Transverse colon (tissue), 4 donors: ENCODE data around the gene ZNF549. TPM values are rescaled to one million over a fixed set of nuclear protein-coding genes. Genes with fewer than 3 reads are reported as not detected.
"Not testable (repeated sequence)": the region's sequence is repeated elsewhere in the genome, so short reads cannot be mapped to it uniquely, and the experiment has no call there.

Experiments used
- DNase-seq: peaks from one replicate; pipeline ENCODE4 v3.0.0-alpha.2; 2019
- H3K27ac ChIP-seq, 4 donors: fragments of 200-600 bp; sonication (generic); 2 replicates each; pipeline ENCODE4 v1.5.1; 2016 to 2018; ENCODE audit warnings: inconsistent platforms in 4 of 4
- H3K27me3 ChIP-seq: fragments of 200-600 bp; sonication (generic); 2 replicates; pipeline ENCODE4 v1.5.1; 2017; ENCODE audit warnings: inconsistent platforms
- H3K36me3 ChIP-seq, 4 donors: fragments of 200-600 bp; sonication (generic); 2 replicates each; pipeline ENCODE4 v1.5.1; 2017 to 2019; ENCODE audit warnings: inconsistent platforms in 4 of 4
- H3K4me1 ChIP-seq, 4 donors: fragments of 200-600 bp; sonication (generic); 2 replicates each; pipeline ENCODE4 v1.5.1; 2017 to 2020; ENCODE audit warnings: inconsistent platforms in 4 of 4
- H3K4me3 ChIP-seq, 4 donors: fragments of 200-600 bp; sonication (generic); 1 replicate in 1 of 4; 2 replicates in 3 of 4; pipeline versions ENCODE4 v1.5.1 to v1.6.1; 2017 to 2019; ENCODE audit warnings: inconsistent platforms in 4 of 4
- H3K9me3 ChIP-seq, 2 donors: fragments of 200-600 bp; sonication (generic); 2 replicates each; pipeline ENCODE4 v1.5.1; 2017 to 2019; ENCODE audit warnings: inconsistent platforms in 2 of 2
- EP300 ChIP-seq: sonication (generic); formaldehyde crosslinking; IDR thresholded peaks from one replicate; pipeline ENCODE4 v1.6.1; 2017; ENCODE audit warnings: antibody characterized with exemption, low read depth
- POLR2A ChIP-seq: fragments of 450-650 bp; IDR thresholded peaks from one replicate; pipeline ENCODE4 v1.6.1; 2016; ENCODE audit warnings: antibody characterized with exemption, mild to moderate bottlenecking, moderate library complexity
- POLR2AphosphoS5 ChIP-seq, 3 donors: sonication (generic); formaldehyde crosslinking; IDR thresholded peaks; one replicate each; pipeline ENCODE4 v1.6.1; 2016; ENCODE audit warnings: antibody characterized with exemption in 3 of 3
- WGBS, 2 donors: methylation state at CpG; one replicate each; pipeline ENCODE4 v1.1.5; 2018; ENCODE audit warnings: low coverage in 1 of 2; 5-methylcytosine and 5-hydroxymethylcytosine counted together
- in situ Hi-C, 4 donors: fragments of 200-750 bp; cut with MboI; loops; one replicate each; pipeline versions ENCODE4 v1.15.0 to v1.15.1; 2017; ENCODE audit warnings: low sequenced_read_pairs in 3 of 4, low pct_ligation_motif_present in 1 of 4, low pct_unique_long_range_greater_than_20kb in 1 of 4
- intact Hi-C: fragments of 100-400 bp; cut with DNase I; formaldehyde crosslinking; loops from one replicate; pipeline ENCODE4 v1.15.1; 2023; ENCODE audit warnings: low total_unique reads
- total RNA-seq, 4 donors: library from RNA; depleted of rRNA; stranded (reverse); fragments of >200 nt; gene quantifications; one replicate each; pipeline ENCODE4 v1.1.0, GENCODE V29; 2016
- TF ChIP-seq, protein P1 (sequence below), 5 experiments: fragments of 200-600 bp in 3 of 5; fragments of 450-650 bp in 2 of 5; sonication (generic) in 3 of 5; IDR thresholded peaks; 1 replicate in 2 of 5; 2 replicates in 3 of 5; pipeline ENCODE4 v1.5.1; 2016 to 2017; ENCODE audit warnings: antibody characterized with exemption in 5 of 5, inconsistent platforms in 3 of 5, mild to moderate bottlenecking in 2 of 5, moderate library complexity in 1 of 5

Gene ZNF549
- total RNA-seq, 4 donors from 2014 or later = 1.9 to 5.2 (median 4.8) TPM

- no peaks in the 10 kb centered on the region for H3K27me3 ChIP-seq
- H3K4me3 ChIP-seq = no peak overlapping the region
- H3K27ac ChIP-seq = no peak overlapping the region
- TF ChIP-seq EP300 (no peak), POLR2AphosphoS5 (IDR thresholded peaks at IDR 0.05) (no peak), POLR2A (no peak)
- TF ChIP-seq, protein P1, sequence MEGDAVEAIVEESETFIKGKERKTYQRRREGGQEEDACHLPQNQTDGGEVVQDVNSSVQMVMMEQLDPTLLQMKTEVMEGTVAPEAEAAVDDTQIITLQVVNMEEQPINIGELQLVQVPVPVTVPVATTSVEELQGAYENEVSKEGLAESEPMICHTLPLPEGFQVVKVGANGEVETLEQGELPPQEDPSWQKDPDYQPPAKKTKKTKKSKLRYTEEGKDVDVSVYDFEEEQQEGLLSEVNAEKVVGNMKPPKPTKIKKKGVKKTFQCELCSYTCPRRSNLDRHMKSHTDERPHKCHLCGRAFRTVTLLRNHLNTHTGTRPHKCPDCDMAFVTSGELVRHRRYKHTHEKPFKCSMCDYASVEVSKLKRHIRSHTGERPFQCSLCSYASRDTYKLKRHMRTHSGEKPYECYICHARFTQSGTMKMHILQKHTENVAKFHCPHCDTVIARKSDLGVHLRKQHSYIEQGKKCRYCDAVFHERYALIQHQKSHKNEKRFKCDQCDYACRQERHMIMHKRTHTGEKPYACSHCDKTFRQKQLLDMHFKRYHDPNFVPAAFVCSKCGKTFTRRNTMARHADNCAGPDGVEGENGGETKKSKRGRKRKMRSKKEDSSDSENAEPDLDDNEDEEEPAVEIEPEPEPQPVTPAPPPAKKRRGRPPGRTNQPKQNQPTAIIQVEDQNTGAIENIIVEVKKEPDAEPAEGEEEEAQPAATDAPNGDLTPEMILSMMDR (IDR thresholded peaks at IDR 0.05) = no peak
- peaks cover 54 to 56% of the 10 kb centered on the region in 2 donors for H3K9me3 ChIP-seq
- intact Hi-C loops = no loop called here
- H3K4me1 ChIP-seq = no peaks in the 10 kb centered on the region
- H3K36me3 ChIP-seq = peaks cover 0 to 31% (median 4%) of the 10 kb centered on the region in 4 donors
- in situ Hi-C loops = no loop called here
- 91 to 100% methylated on average over 2 to 6 of the region's 6 CpGs for WGBS, 2 donors
- DNase-seq = no peak
These were observed 14.3 kb upstream of the ZNF549 start for GRCh38 chr19:57512845-57513244.

DNA sequence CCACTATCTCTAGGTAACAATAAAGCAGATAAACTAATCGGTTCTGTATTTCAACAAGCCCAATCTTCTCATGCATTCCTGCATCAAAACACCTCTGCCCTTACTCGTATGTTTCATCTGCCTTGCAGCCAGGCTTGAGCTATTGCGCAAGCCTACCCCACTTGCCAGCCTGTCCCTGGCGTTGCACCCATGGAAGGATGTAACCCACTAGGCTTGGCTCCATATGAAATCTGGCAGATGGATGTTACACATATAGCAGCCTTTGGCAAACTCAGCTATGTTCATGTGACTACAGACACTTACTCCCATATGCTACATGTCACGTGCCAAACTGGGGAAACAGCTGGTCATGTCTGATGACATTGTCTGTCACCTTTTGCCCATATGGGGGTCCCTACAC, 11.9 kb upstream of the ZNF549 start:
- TF ChIP-seq, protein P1 (IDR thresholded peaks at IDR 0.05) = no peak
- TF ChIP-seq POLR2AphosphoS5 (IDR thresholded peaks at IDR 0.05) (no peak), POLR2A (no peak), EP300 (no peak)
- 86 to 94% methylated on average over 2 to 5 of the region's 5 CpGs for WGBS, 2 donors

GRCh38 chr19:57518021-57518420, 9.1 kb upstream of the ZNF549 start:
- intact Hi-C loops, H3K27ac ChIP-seq, in situ Hi-C loops, H3K4me1 ChIP-seq, H3K4me3 ChIP-seq, DNase-seq, H3K27me3 ChIP-seq: not testable (repeated sequence)
- WGBS, 2 donors = 83% methylated on average over 4 of the region's 4 CpGs; no CpG with 5 or more reads in 1 of the 2 donors
- Histone ChIP-seq H3K36me3 (peaks cover 0 to 17% (median 4%) of the 10 kb centered on the region in 4 donors), H3K9me3 (peaks cover 16% of the 10 kb centered on the region in 2 donors)

More for the DNA sequence above, 11.9 kb upstream of the ZNF549 start:
- DNase-seq = no peak
- in situ Hi-C loops (no loop called here), intact Hi-C loops (no loop called here)
- H3K4me3 ChIP-seq = no peak overlapping the region
- no peaks in the 10 kb centered on the region for H3K27me3 ChIP-seq
- peaks cover 0 to 21% (median 4%) of the 10 kb centered on the region in 4 donors for H3K36me3 ChIP-seq
- H3K4me1 ChIP-seq = no peaks in the 10 kb centered on the region
- peaks cover 38 to 44% of the 10 kb centered on the region in 2 donors for H3K9me3 ChIP-seq
- H3K27ac ChIP-seq = no peak overlapping the region

- Histone ChIP-seq H3K4me3 (no peak overlapping the region), H3K27ac (no peak overlapping the region), H3K9me3 (peaks cover 91 to 99% of the 10 kb centered on the region in 2 donors), H3K27me3 (no peaks in the 10 kb centered on the region), H3K4me1 (no peaks in the 10 kb centered on the region), H3K36me3 (peaks cover 4 to 87% (median 35%) of the 10 kb centered on the region in 4 donors)
- intact Hi-C loops = no loop called here
- 97 to 98% methylated on average over 5 to 7 of the region's 7 CpGs for WGBS, 2 donors
- in situ Hi-C loops = no loop called here
- TF ChIP-seq EP300 (no peak), POLR2A (no peak), POLR2AphosphoS5 (IDR thresholded peaks at IDR 0.05) (no peak)
- TF ChIP-seq, protein P1 (IDR thresholded peaks at IDR 0.05) = no peak
- DNase-seq = no peak
These were observed 10.9 kb downstream of the ZNF549 start for GRCh38 chr19:57537953-57538547.

- Histone ChIP-seq H3K27ac (no peak overlapping the region), H3K4me1 (no peaks in the 10 kb centered on the region), H3K9me3 (peaks cover 77 to 97% of the 10 kb centered on the region in 2 donors), H3K4me3 (no peak overlapping the region), H3K27me3 (no peaks in the 10 kb centered on the region), H3K36me3 (peaks cover 14 to 99% (median 51%) of the 10 kb centered on the region in 4 donors)
- intact Hi-C loops = no loop called here
- TF ChIP-seq POLR2AphosphoS5 (IDR thresholded peaks at IDR 0.05) = no peak
- TF ChIP-seq POLR2A = no peak
- TF ChIP-seq, protein P1 (IDR thresholded peaks at IDR 0.05) = no peak
- TF ChIP-seq EP300 = no peak
- no peak for DNase-seq
- WGBS, 2 donors = 100% methylated on average over 1 of the region's 1 CpG
- in situ Hi-C loops = no loop called here
These were observed 19.4 kb downstream of the ZNF549 start for GRCh38 chr19:57546513-57546912.
